NCI-H2171 (cell line): ENCODE results near the gene BTBD9.

Experiments used
- DNase-seq: peaks from one replicate; lab custom pipeline; 2025; lab: John Stamatoyannopoulos, UW

Gene BTBD9

GRCh38 chr6:38507173-38507572, 132.6 kb downstream of the BTBD9 start:
- no peak for DNase-seq

GRCh38 chr6:38505826-38506225, 133.9 kb downstream of the BTBD9 start:
- no peak for DNase-seq

GRCh38 chr6:38504996-38505395, 134.7 kb downstream of the BTBD9 start:
- DNase-seq, result no peak

GRCh38 chr6:38503960-38504682, 135.6 kb downstream of the BTBD9 start:
- DNase-seq, result no peak

GRCh38 chr6:38503032-38503773, 136.5 kb downstream of the BTBD9 start:
- peak; percentile 76 for DNase-seq

- no peak for DNase-seq
Measured at GRCh38 chr6:38502423-38502822, 137.3 kb downstream of the BTBD9 start.

GRCh38 chr6:38501931-38502330, 137.8 kb downstream of the BTBD9 start:
- peak; percentile 74 for DNase-seq

GRCh38 chr6:38499529-38500096, 140.1 kb downstream of the BTBD9 start:
- DNase-seq, result no peak

- DNase-seq, result no peak
Measured at GRCh38 chr6:38498805-38499445, 140.8 kb downstream of the BTBD9 start.

GRCh38 chr6:38498085-38498484, 141.6 kb downstream of the BTBD9 start:
- no peak for DNase-seq

- no peak for DNase-seq
Measured at GRCh38 chr6:38497546-38497945, 142.2 kb downstream of the BTBD9 start.

- DNase-seq, result no peak
Measured at GRCh38 chr6:38495922-38496635, 143.7 kb downstream of the BTBD9 start.

GRCh38 chr6:38495518-38495917, 144.2 kb downstream of the BTBD9 start:
- no peak for DNase-seq

GRCh38 chr6:38493931-38494547, 145.7 kb downstream of the BTBD9 start:
- DNase-seq, result peak; percentile 33

- no peak for DNase-seq
Measured at GRCh38 chr6:38492031-38492430, 147.7 kb downstream of the BTBD9 start.

- peak; percentile 50 for DNase-seq
Measured at GRCh38 chr6:38489951-38490350, 149.8 kb downstream of the BTBD9 start.

GRCh38 chr6:38487423-38487822, 152.3 kb downstream of the BTBD9 start:
- no peak for DNase-seq

GRCh38 chr6:38485488-38485887, 154.2 kb downstream of the BTBD9 start:
- DNase-seq, result no peak

GRCh38 chr6:38484656-38485055, 155.1 kb downstream of the BTBD9 start:
- no peak for DNase-seq

- DNase-seq, result no peak
Measured at GRCh38 chr6:38483526-38483925, 156.2 kb downstream of the BTBD9 start.

- DNase-seq, result no peak
Measured at GRCh38 chr6:38482466-38482865, 157.3 kb downstream of the BTBD9 start.

GRCh38 chr6:38481851-38482250, 157.9 kb downstream of the BTBD9 start:
- DNase-seq, result no peak
